HCT116 (cell line): ENCODE measurements around the gene TTLL4. TPM values are rescaled to one million over a fixed set of nuclear protein-coding genes. Genes with fewer than 3 reads are reported as not detected.

Source experiments
- ATAC-seq: fragments of 200-7000 bp; cut with Tn5 transposase; 2 replicates; pipeline ENCODE4 v1.9.1; 2020; ENCODE audit warnings: mild to moderate bottlenecking, moderate library complexity
- BruUV-seq: library from RNA; stranded (reverse); fragments of 400-500 nt; replicated peaks from 2 replicates; lab custom pipeline; 2021; lab: Mats Ljungman, UMichigan
- CTCF ChIA-PET: fragments of 300-600 bp; sonication (Branson Sonifier 250); formaldehyde crosslinking; loops from one replicate; lab custom pipeline; 2021; ENCODE audit warnings: antibody characterized with exemption; lab: Charles Lee
- POLR2A ChIA-PET: fragments of 300-600, 350-600 bp; sonication (Branson Sonifier 250); formaldehyde crosslinking; loops from one replicate; lab custom pipeline; 2021; ENCODE audit warnings: antibody characterized with exemption; lab: Charles Lee
- RAD21 ChIA-PET, 2 experiments: fragments of 300-600 bp; sonication (Branson Sonifier 250); formaldehyde crosslinking; loops; one replicate each; lab custom pipeline; 2023; ENCODE audit warnings: low total read pairs in 2 of 2; ENCODE audit not compliant: uncharacterized antibody in 2 of 2, unreplicated experiment in 2 of 2, low non-redundant PET in 1 of 2; lab: Charles Lee
- DNase-seq: peaks from one replicate; pipeline ENCODE4 v3.0.0-alpha.2; 2010; ENCODE audit warnings: low read depth, low spot score
- H2AFZ ChIP-seq: fragments of 200-600 bp; shearing (Covaris generic), sonication (generic); 2 replicates; pipeline ENCODE4 v1.6.1; 2017; ENCODE audit warnings: low read depth, mixed run types, mixed read lengths, antibody characterized with exemption, low read length; ENCODE audit not compliant: poor library complexity, severe bottlenecking
- H3K27ac ChIP-seq: 2 replicates; pipeline ENCODE4 v1.5.1; 2012; ENCODE audit warnings: low read depth, low read length
- H3K27me3 ChIP-seq: fragments of 200-600 bp; sonication (generic); 2 replicates; pipeline ENCODE4 v1.6.1; 2016; ENCODE audit warnings: mixed run types, low read length, mixed read lengths; ENCODE audit not compliant: insufficient read depth
- H3K36me3 ChIP-seq, 2 experiments: fragments of 200-500 bp in 1 of 2; fragments of 200-600 bp in 1 of 2; sonication (Bioruptor generic) in 1 of 2; sonication (generic) in 1 of 2; 2 replicates each; pipeline versions ENCODE4 v1.5.1 to v1.6.1; 2014 to 2016; ENCODE audit warnings: low read length in 2 of 2, inconsistent platforms in 1 of 2, mixed read lengths in 1 of 2, mixed run types in 1 of 2; ENCODE audit not compliant: insufficient read depth in 2 of 2, control insufficient read depth in 1 of 2
- H3K4me1 ChIP-seq, 2 experiments: fragments of 200-600 bp in 1 of 2; sonication (generic) in 1 of 2; 2 replicates each; pipeline versions ENCODE4 v1.5.1 to v1.6.1; 2012 to 2017; ENCODE audit warnings: low read length in 2 of 2, inconsistent platforms in 1 of 2, mild to moderate bottlenecking in 1 of 2, mixed read lengths in 1 of 2, mixed run types in 1 of 2, moderate library complexity in 1 of 2; ENCODE audit not compliant: insufficient read depth in 2 of 2, control insufficient read depth in 1 of 2
- H3K4me2 ChIP-seq: fragments of 200-600 bp; sonication (generic); 2 replicates; pipeline ENCODE4 v1.6.1; 2017; ENCODE audit warnings: mixed run types, low read length, mixed read lengths
- H3K4me3 ChIP-seq, 2 experiments: fragments of 200-600 bp in 1 of 2; sonication (generic) in 1 of 2; replicated peaks in 1 of 2; 2 replicates each; pipeline ENCODE4 v1.5.1; 2011 to 2016; ENCODE audit warnings: low read length in 2 of 2, control low read depth in 1 of 2, low read depth in 1 of 2, mild to moderate bottlenecking in 1 of 2, mixed read lengths in 1 of 2, mixed run types in 1 of 2
- H3K79me2 ChIP-seq: fragments of 200-600 bp; sonication (generic); 2 replicates; pipeline ENCODE4 v1.6.1; 2017; ENCODE audit warnings: mild to moderate bottlenecking, mixed run types, low read length, moderate library complexity, mixed read lengths; ENCODE audit not compliant: insufficient read depth
- H3K9ac ChIP-seq: fragments of 200-600 bp; sonication (generic); 2 replicates; pipeline ENCODE4 v1.6.1; 2016; ENCODE audit warnings: low read length, mixed read lengths
- H3K9me2 ChIP-seq: fragments of 200-600 bp; sonication (generic), shearing (Covaris generic); 2 replicates; pipeline ENCODE4 v1.6.1; 2017; ENCODE audit warnings: mixed run types, mild to moderate bottlenecking, moderate library complexity; ENCODE audit not compliant: insufficient read depth
- H3K9me3 ChIP-seq, 2 experiments: fragments of 200-500 bp in 1 of 2; fragments of 200-600 bp in 1 of 2; sonication (Bioruptor generic) in 1 of 2; sonication (generic) in 1 of 2; 2 replicates each; pipeline ENCODE4 v1.6.1; 2014 to 2017; ENCODE audit warnings: low read length in 2 of 2, mixed read lengths in 2 of 2, inconsistent platforms in 1 of 2, low read depth in 1 of 2, mild to moderate bottlenecking in 1 of 2, mixed run types in 1 of 2, moderate library complexity in 1 of 2; ENCODE audit not compliant: control insufficient read depth in 1 of 2, insufficient read depth in 1 of 2
- H4K20me1 ChIP-seq: fragments of 200-600 bp; sonication (generic), shearing (Covaris generic); 2 replicates; pipeline ENCODE4 v1.6.1; 2017; ENCODE audit warnings: mixed run types, mild to moderate bottlenecking, moderate library complexity; ENCODE audit not compliant: insufficient read depth
- ATF3 ChIP-seq: IDR thresholded peaks from 2 replicates; pipeline ENCODE4 v1.6.1; 2012
- CBX3 ChIP-seq: IDR thresholded peaks from 2 replicates; pipeline ENCODE4 v1.6.1; 2012; ENCODE audit warnings: low read depth
- CEBPB ChIP-seq: IDR thresholded peaks from 2 replicates; pipeline ENCODE4 v1.6.1; 2012; ENCODE audit warnings: low read depth
- EGR1 ChIP-seq: IDR thresholded peaks from 2 replicates; pipeline ENCODE4 v1.6.1; 2012; ENCODE audit warnings: low read depth
- ELF1 ChIP-seq: IDR thresholded peaks from 2 replicates; pipeline ENCODE4 v1.6.1; 2012; ENCODE audit warnings: low read depth, borderline replicate concordance
- EZH2 ChIP-seq: fragments of 200-600 bp; sonication (generic); IDR thresholded peaks from 2 replicates; pipeline ENCODE4 v1.6.1; 2017; ENCODE audit warnings: antibody characterized with exemption, mixed run types
- EZH2phosphoT487 ChIP-seq: fragments of 200-600 bp; IDR thresholded peaks from 2 replicates; pipeline ENCODE4 v1.6.1; 2018; ENCODE audit warnings: antibody characterized with exemption, borderline replicate concordance
- JUND ChIP-seq: IDR thresholded peaks from 2 replicates; pipeline ENCODE4 v1.6.1; 2012
- MAX ChIP-seq: IDR thresholded peaks from 2 replicates; pipeline ENCODE4 v1.6.1; 2012
- POLR2A ChIP-seq: IDR thresholded peaks from 2 replicates; pipeline ENCODE4 v1.7.0; 2011; ENCODE audit warnings: borderline replicate concordance; ENCODE audit not compliant: insufficient read depth, insufficient read length; ENCODE audit errors: extremely low read depth
- POLR2AphosphoS5 ChIP-seq: IDR thresholded peaks from 2 replicates; pipeline ENCODE4 v1.6.1; 2011; ENCODE audit warnings: mild to moderate bottlenecking, low read depth, low read length, moderate library complexity
- RAD21 ChIP-seq: IDR thresholded peaks from 2 replicates; pipeline ENCODE4 v1.6.1; 2012; ENCODE audit warnings: low read depth, mild to moderate bottlenecking
- REST ChIP-seq: IDR thresholded peaks from 2 replicates; pipeline ENCODE4 v1.6.1; 2012; ENCODE audit warnings: low read depth
- SIN3A ChIP-seq: IDR thresholded peaks from 2 replicates; pipeline ENCODE4 v1.6.1; 2012; ENCODE audit warnings: low read depth
- SP1 ChIP-seq: IDR thresholded peaks from 2 replicates; pipeline ENCODE4 v1.6.1; 2012; ENCODE audit warnings: low read depth
- TCF7L2 ChIP-seq: IDR thresholded peaks from 2 replicates; pipeline ENCODE4 v1.7.0; 2011; ENCODE audit warnings: borderline replicate concordance, inconsistent platforms; ENCODE audit not compliant: insufficient read depth, insufficient read length; ENCODE audit errors: extremely low read depth
- ZFX ChIP-seq: fragments of 450-650 bp; IDR thresholded peaks from 2 replicates; pipeline ENCODE4 v1.6.1; 2017
- intact Hi-C: fragments of 100-400 bp; cut with micrococcal nuclease; formaldehyde crosslinking; loops from 2 replicates; pipeline ENCODE4 v1.10.0; 2022
- total RNA-seq: library from RNA; stranded (reverse); gene quantifications from one replicate; pipeline ENCODE4 v1.2.1, GENCODE V29; 2021; ENCODE audit not compliant: unreplicated experiment
- TF ChIP-seq, protein P1 (sequence below), 3 experiments: fragments of 200-600 bp in 1 of 3; sonication (generic) in 1 of 3; IDR thresholded peaks in 2 of 3; conservative IDR thresholded peaks in 1 of 3; 2 replicates each; pipeline ENCODE4 v1.5.1; 2012 to 2017; ENCODE audit warnings: low read depth in 2 of 3, low read length in 2 of 3, antibody characterized with exemption in 1 of 3, borderline replicate concordance in 1 of 3, control low read depth in 1 of 3, mild to moderate bottlenecking in 1 of 3, mixed read lengths in 1 of 3, mixed run types in 1 of 3, moderate library complexity in 1 of 3; ENCODE audit not compliant: insufficient read depth in 1 of 3

The TTLL4 gene
- total RNA-seq, 1 experiment from 2014 or later, result 53.0 TPM

GRCh38 chr2:218792433-218792832, 81.8 kb downstream of the TTLL4 start:
- Histone ChIP-seq H3K9me2 (no peaks in the 10 kb centered on the region), H3K4me1 (no peaks in the 10 kb centered on the region), H4K20me1 (no peaks in the 10 kb centered on the region), H3K79me2 (no peaks in the 10 kb centered on the region), H3K27ac (no peak overlapping the region), H2AFZ (no peak overlapping the region), H3K9me3 (no peaks in the 10 kb centered on the region), H3K9ac (no peak overlapping the region), H3K27me3 (no peaks in the 10 kb centered on the region), H3K4me3 (no peak overlapping the region), H3K36me3 (no peaks in the 10 kb centered on the region), H3K4me2 (no peak overlapping the region)
- POLR2A ChIA-PET, result no interaction called here
- CTCF ChIA-PET, result no interaction called here
- no peak for DNase-seq
- ATAC-seq, result no peak
- RAD21 ChIA-PET, result no interaction called here
- intact Hi-C loops, result no loop called here
- no TSS peak for BruUV-seq
- TF ChIP-seq, protein P1, sequence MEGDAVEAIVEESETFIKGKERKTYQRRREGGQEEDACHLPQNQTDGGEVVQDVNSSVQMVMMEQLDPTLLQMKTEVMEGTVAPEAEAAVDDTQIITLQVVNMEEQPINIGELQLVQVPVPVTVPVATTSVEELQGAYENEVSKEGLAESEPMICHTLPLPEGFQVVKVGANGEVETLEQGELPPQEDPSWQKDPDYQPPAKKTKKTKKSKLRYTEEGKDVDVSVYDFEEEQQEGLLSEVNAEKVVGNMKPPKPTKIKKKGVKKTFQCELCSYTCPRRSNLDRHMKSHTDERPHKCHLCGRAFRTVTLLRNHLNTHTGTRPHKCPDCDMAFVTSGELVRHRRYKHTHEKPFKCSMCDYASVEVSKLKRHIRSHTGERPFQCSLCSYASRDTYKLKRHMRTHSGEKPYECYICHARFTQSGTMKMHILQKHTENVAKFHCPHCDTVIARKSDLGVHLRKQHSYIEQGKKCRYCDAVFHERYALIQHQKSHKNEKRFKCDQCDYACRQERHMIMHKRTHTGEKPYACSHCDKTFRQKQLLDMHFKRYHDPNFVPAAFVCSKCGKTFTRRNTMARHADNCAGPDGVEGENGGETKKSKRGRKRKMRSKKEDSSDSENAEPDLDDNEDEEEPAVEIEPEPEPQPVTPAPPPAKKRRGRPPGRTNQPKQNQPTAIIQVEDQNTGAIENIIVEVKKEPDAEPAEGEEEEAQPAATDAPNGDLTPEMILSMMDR (IDR thresholded peaks at IDR 0.05 in 2 of 3, conservative IDR thresholded peaks at IDR 0.05 in 1 of 3; ENCODE audit: borderline replicate concordance in 1 of 3, insufficient read depth in 1 of 3, low read depth in 2 of 3, low read length in 2 of 3), result no peak
- TF ChIP-seq REST (no peak), EZH2phosphoT487 (no peak), SIN3A (no peak), RAD21 (no peak), ATF3 (no peak), EGR1 (no peak), CBX3 (no peak), MAX (no peak), POLR2AphosphoS5 (no peak), JUND (no peak), POLR2A (no peak), TCF7L2 (no peak), ELF1 (no peak), ZFX (no peak), SP1 (no peak), EZH2 (no peak), CEBPB (no peak)
